Tibial nerve (tissue), 4 donors: ENCODE data around the gene ACLY. TPM values are rescaled to one million over a fixed set of nuclear protein-coding genes. Genes with fewer than 3 reads are reported as not detected.

Experiments used
- DNase-seq, 2 donors: peaks; one replicate each; pipeline ENCODE4 v3.0.0-alpha.2; 2019; ENCODE audit warnings: low spot score in 2 of 2
- H3K27ac ChIP-seq, 4 donors: fragments of 200-600 bp; sonication (generic) in 3 of 4; one replicate each; pipeline ENCODE4 v1.5.1; 2017 to 2019; ENCODE audit warnings: mild to moderate bottlenecking in 1 of 4
- H3K27me3 ChIP-seq, 2 donors: fragments of 200-600 bp; sonication (generic) in 1 of 2; one replicate each; pipeline versions ENCODE4 v1.5.1 to v1.6.0; 2017 to 2019
- H3K36me3 ChIP-seq, 3 donors: fragments of 200-600 bp; sonication (generic); one replicate each; pipeline ENCODE4 v1.5.1; 2018 to 2019
- H3K4me1 ChIP-seq, 4 donors: fragments of 200-600 bp; sonication (generic) in 3 of 4; one replicate each; pipeline ENCODE4 v1.5.1; 2017 to 2019
- H3K4me3 ChIP-seq, 4 donors: fragments of 200-600 bp; sonication (generic) in 3 of 4; one replicate each; pipeline ENCODE4 v1.5.1; 2017 to 2019; ENCODE audit warnings: mild to moderate bottlenecking in 1 of 4, moderate library complexity in 1 of 4
- H3K9me3 ChIP-seq, 4 donors: fragments of 200-600 bp; sonication (generic) in 3 of 4; one replicate each; pipeline ENCODE4 v1.5.1; 2017 to 2019
- EP300 ChIP-seq, 2 donors: sonication (generic); formaldehyde crosslinking; IDR thresholded peaks; one replicate each; pipeline ENCODE4 v1.6.1; 2017; ENCODE audit warnings: antibody characterized with exemption in 2 of 2, mild to moderate bottlenecking in 1 of 2
- POLR2A ChIP-seq, 2 donors: fragments of 450-650 bp; IDR thresholded peaks; one replicate each; pipeline ENCODE4 v1.6.1; 2017; ENCODE audit warnings: antibody characterized with exemption in 2 of 2, mild to moderate bottlenecking in 2 of 2, moderate library complexity in 2 of 2
- WGBS, 2 donors: methylation state at CpG; one replicate each; pipeline ENCODE4 v1.1.5; 2018; 5-methylcytosine and 5-hydroxymethylcytosine counted together
- total RNA-seq, 4 donors: library from RNA; depleted of rRNA; stranded (reverse); fragments of >200 nt; gene quantifications; one replicate each; pipeline ENCODE4 v1.1.0, GENCODE V29; 2016
- TF ChIP-seq, protein P1 (sequence below), 5 experiments: fragments of 200-600 bp in 3 of 5; fragments of 450-650 bp in 2 of 5; sonication (generic) in 3 of 5; IDR thresholded peaks; one replicate each; pipeline ENCODE4 v1.5.1; 2016 to 2019; ENCODE audit warnings: antibody characterized with exemption in 5 of 5, mild to moderate bottlenecking in 3 of 5, moderate library complexity in 2 of 5

Gene ACLY
- total RNA-seq, 4 donors from 2014 or later = 62.8 to 102 (median 72.6) TPM

DNA sequence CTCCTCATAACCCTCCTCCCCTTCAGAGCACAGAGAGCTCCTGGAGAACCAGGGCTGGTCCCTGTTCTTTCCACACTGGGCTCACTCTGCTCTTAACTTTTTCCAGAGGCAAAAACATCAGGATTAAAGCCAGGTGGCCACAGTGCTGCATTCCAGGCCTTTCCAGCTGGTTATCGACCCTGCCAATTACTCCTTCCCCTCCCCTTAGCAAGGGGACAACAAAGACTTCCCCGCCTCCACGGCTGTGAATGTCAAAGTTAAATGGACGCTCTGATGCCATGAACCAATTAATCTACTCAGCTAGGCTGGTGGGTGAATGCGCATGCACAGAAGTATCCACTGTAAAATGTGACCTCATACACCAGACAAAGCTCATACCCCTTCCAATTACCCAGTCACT, 23.1 kb downstream of the ACLY start:
- H3K9me3 ChIP-seq = no peaks in the 10 kb centered on the region
- no peak overlapping the region for H3K4me3 ChIP-seq
- peak overlapping the region; percentile 48 to 82 (median 68) for H3K27ac ChIP-seq
- no peaks in the 10 kb centered on the region for H3K27me3 ChIP-seq
- 33 to 34% methylated on average over 5 of the region's 5 CpGs for WGBS, 2 donors
- peaks cover 4 to 80% (median 24%) of the 10 kb centered on the region in 3 donors for H3K36me3 ChIP-seq
- peaks cover 0 to 28% (median 13%) of the 10 kb centered on the region in 4 donors for H3K4me1 ChIP-seq
- TF ChIP-seq, protein P1, sequence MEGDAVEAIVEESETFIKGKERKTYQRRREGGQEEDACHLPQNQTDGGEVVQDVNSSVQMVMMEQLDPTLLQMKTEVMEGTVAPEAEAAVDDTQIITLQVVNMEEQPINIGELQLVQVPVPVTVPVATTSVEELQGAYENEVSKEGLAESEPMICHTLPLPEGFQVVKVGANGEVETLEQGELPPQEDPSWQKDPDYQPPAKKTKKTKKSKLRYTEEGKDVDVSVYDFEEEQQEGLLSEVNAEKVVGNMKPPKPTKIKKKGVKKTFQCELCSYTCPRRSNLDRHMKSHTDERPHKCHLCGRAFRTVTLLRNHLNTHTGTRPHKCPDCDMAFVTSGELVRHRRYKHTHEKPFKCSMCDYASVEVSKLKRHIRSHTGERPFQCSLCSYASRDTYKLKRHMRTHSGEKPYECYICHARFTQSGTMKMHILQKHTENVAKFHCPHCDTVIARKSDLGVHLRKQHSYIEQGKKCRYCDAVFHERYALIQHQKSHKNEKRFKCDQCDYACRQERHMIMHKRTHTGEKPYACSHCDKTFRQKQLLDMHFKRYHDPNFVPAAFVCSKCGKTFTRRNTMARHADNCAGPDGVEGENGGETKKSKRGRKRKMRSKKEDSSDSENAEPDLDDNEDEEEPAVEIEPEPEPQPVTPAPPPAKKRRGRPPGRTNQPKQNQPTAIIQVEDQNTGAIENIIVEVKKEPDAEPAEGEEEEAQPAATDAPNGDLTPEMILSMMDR (IDR thresholded peaks at IDR 0.05) = no peak
- TF ChIP-seq EP300 (IDR thresholded peaks at IDR 0.05) (no peak), POLR2A (IDR thresholded peaks at IDR 0.05) (no peak)
- DNase-seq = peak in 1 of 2 donors; percentile 26

- H3K4me3 ChIP-seq = no peak overlapping the region
- peak; percentile 32 to 51 for DNase-seq
- peak overlapping the region; percentile 48 to 82 (median 68) for H3K27ac ChIP-seq
- H3K4me1 ChIP-seq = peaks cover 0 to 28% (median 13%) of the 10 kb centered on the region in 4 donors
- peaks cover 4 to 80% (median 30%) of the 10 kb centered on the region in 3 donors for H3K36me3 ChIP-seq
- H3K9me3 ChIP-seq = no peaks in the 10 kb centered on the region
- WGBS, 2 donors = 48 to 56% methylated on average over 7 of the region's 7 CpGs
- no peaks in the 10 kb centered on the region for H3K27me3 ChIP-seq
- TF ChIP-seq, protein P1 (IDR thresholded peaks at IDR 0.05) = no peak
- peak in 1 of 2 donors; percentile 52 for TF ChIP-seq EP300 (IDR thresholded peaks at IDR 0.05)
These were observed 23.9 kb downstream of the ACLY start for GRCh38 chr17:41894791-41895331.

GRCh38 chr17:41893384-41893783, 25.4 kb downstream of the ACLY start:
- peaks cover 4 to 78% (median 30%) of the 10 kb centered on the region in 3 donors for H3K36me3 ChIP-seq
- no peaks in the 10 kb centered on the region for H3K27me3 ChIP-seq
- no peak overlapping the region for H3K27ac ChIP-seq
- H3K4me3 ChIP-seq = no peak overlapping the region
- peaks cover 0 to 28% (median 13%) of the 10 kb centered on the region in 4 donors for H3K4me1 ChIP-seq
- no peaks in the 10 kb centered on the region for H3K9me3 ChIP-seq
- WGBS, 2 donors = 82 to 90% methylated on average over 3 of the region's 3 CpGs
- DNase-seq = no peak
- TF ChIP-seq POLR2A (IDR thresholded peaks at IDR 0.05) = no peak
- no peak for TF ChIP-seq EP300 (IDR thresholded peaks at IDR 0.05)
- TF ChIP-seq, protein P1 (IDR thresholded peaks at IDR 0.05) = no peak

- Histone ChIP-seq H3K4me1 (peaks cover 0 to 28% (median 13%) of the 10 kb centered on the region in 4 donors), H3K4me3 (no peak overlapping the region), H3K9me3 (no peaks in the 10 kb centered on the region), H3K27me3 (no peaks in the 10 kb centered on the region), H3K36me3 (peaks cover 4 to 78% (median 35%) of the 10 kb centered on the region in 3 donors), H3K27ac (no peak overlapping the region)
- 96 to 100% methylated on average over 4 of the region's 4 CpGs for WGBS, 2 donors
- no peak for DNase-seq
- TF ChIP-seq EP300 (IDR thresholded peaks at IDR 0.05) (no peak), POLR2A (IDR thresholded peaks at IDR 0.05) (no peak)
- TF ChIP-seq, protein P1 (IDR thresholded peaks at IDR 0.05) = no peak
These were observed 26.8 kb downstream of the ACLY start for GRCh38 chr17:41892021-41892376.

DNA sequence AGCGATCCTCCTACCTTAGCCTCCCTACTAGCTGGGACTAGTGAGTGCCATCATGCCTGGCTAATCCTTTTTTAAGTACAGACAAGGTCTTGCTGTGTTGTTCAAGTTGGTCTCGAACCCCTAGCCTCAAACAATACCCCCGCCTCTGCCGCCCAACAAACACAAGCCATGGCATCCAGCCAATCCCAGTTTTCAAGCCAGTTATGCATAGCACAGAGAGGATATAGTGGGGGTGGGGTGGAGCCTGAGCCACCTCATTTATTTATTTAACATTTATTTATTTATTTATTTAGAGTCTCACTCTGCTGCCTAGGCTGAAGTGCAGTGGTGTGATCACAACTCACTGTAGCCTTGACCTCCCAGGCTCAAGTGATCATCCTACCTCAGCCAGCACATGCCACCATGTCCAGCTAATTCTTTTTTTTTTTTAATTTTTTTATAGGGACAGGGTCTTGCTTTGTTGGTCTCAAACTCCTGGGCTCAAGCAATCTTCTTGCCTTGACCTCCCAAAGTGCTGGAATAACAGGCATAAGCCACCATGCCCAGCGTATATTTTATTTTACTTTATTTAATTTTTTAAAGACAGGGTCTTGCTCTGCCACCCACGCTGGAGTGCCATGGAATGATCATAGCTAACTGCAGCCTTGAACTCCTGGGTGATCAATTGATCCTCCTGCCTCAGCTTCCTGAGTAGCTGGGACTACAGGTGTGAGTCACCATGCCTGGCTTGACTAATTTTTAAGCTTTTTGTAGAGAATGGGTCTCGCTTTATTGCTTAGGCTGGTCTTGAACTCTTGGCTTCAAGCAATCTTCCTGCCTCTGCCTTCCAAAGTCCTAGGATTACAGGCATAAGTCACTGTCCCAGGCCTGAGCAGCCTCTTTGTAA, 27.4 kb downstream of the ACLY start:
- no peaks in the 10 kb centered on the region for H3K27me3 ChIP-seq
- DNase-seq = no peak
- WGBS, 2 donors = 83 to 87% methylated on average over 7 of the region's 7 CpGs

More for the DNA sequence above, 27.4 kb downstream of the ACLY start:
- no peaks in the 10 kb centered on the region for H3K9me3 ChIP-seq
- H3K36me3 ChIP-seq = peaks cover 4 to 78% (median 41%) of the 10 kb centered on the region in 3 donors
- H3K4me3 ChIP-seq = no peak overlapping the region
- no peak overlapping the region for H3K27ac ChIP-seq
- TF ChIP-seq EP300 (IDR thresholded peaks at IDR 0.05) (no peak), POLR2A (IDR thresholded peaks at IDR 0.05) (no peak)
- TF ChIP-seq, protein P1 (IDR thresholded peaks at IDR 0.05) = no peak
- peaks cover 0 to 23% (median 13%) of the 10 kb centered on the region in 4 donors for H3K4me1 ChIP-seq
